Measurements from ENCODE around the gene KCNE1.

GRCh38 chr21:34546542-34546941, 34.5 kb upstream of the KCNE1 start:
- TF ChIP-seq POLR2A (IDR thresholded peaks at IDR 0.05), result no peak
- TF ChIP-seq, protein P1, sequence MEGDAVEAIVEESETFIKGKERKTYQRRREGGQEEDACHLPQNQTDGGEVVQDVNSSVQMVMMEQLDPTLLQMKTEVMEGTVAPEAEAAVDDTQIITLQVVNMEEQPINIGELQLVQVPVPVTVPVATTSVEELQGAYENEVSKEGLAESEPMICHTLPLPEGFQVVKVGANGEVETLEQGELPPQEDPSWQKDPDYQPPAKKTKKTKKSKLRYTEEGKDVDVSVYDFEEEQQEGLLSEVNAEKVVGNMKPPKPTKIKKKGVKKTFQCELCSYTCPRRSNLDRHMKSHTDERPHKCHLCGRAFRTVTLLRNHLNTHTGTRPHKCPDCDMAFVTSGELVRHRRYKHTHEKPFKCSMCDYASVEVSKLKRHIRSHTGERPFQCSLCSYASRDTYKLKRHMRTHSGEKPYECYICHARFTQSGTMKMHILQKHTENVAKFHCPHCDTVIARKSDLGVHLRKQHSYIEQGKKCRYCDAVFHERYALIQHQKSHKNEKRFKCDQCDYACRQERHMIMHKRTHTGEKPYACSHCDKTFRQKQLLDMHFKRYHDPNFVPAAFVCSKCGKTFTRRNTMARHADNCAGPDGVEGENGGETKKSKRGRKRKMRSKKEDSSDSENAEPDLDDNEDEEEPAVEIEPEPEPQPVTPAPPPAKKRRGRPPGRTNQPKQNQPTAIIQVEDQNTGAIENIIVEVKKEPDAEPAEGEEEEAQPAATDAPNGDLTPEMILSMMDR (IDR thresholded peaks at IDR 0.05), result no peak

Measured in right lobe of liver (tissue), 4 donors.